Activated naive CD4-positive, alpha-beta T cell treated with anti-CD3 and anti-CD28 coated beads, Interleukin-2, amount 10 ng/mL, durations not matched to agents 7 days and 5 days (primary cell): ENCODE measurements around the gene SPDYE4.

Source experiments
- CTCF ChIA-PET: fragments of 350-600 bp; sonication (Branson Sonifier 250); formaldehyde crosslinking; loops from one replicate; lab custom pipeline; 2021; ENCODE audit warnings: antibody characterized with exemption; lab: Charles Lee
- DNase-seq: peaks from one replicate; pipeline ENCODE4 v3.0.0-alpha.2; 2020
- H3K27ac Mint-ChIP-seq: one replicate; pipeline ENCODE4 v1.8.0; 2021; ENCODE audit warnings: mild to moderate bottlenecking, moderate library complexity, mixed read lengths
- H3K27me3 Mint-ChIP-seq: one replicate; pipeline ENCODE4 v1.8.0; 2021; ENCODE audit warnings: mild to moderate bottlenecking, mixed read lengths
- H3K36me3 Mint-ChIP-seq: one replicate; pipeline ENCODE4 v1.8.0; 2021; ENCODE audit warnings: mixed read lengths
- H3K4me1 Mint-ChIP-seq: one replicate; pipeline ENCODE4 v1.8.0; 2021; ENCODE audit warnings: mixed read lengths
- H3K4me3 Mint-ChIP-seq: one replicate; pipeline ENCODE4 v1.8.0; 2021; ENCODE audit warnings: mild to moderate bottlenecking, moderate library complexity, mixed read lengths
- H3K9me3 Mint-ChIP-seq: one replicate; pipeline ENCODE4 v1.8.0; 2021; ENCODE audit warnings: mixed read lengths

SPDYE4 gene

DNA sequence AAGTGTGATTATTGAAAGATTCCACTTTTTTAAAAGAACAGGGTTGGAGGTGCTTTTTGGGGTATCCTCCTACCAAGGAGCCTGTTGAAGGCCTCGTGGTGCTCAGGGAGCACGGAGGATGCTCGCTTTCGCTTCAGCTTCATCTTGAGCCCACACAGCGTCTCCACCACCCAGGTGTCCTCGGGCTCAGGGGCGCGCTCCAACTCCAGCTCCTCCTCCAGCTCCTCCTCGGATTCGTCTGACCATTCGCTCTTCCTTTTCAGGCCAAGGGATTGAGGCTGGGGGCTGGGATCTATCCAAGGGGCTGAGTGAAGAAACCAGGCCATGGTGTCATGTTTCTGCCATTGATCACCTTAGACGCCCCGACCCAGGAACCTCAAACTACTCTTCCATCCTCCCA is 1.2 kb downstream of the SPDYE4 start:
- H3K27me3 Mint-ChIP-seq = peaks cover 42% of the 10 kb centered on the region
- no peak overlapping the region for H3K27ac Mint-ChIP-seq
- CTCF ChIA-PET = interaction anchor here (1.0 to 1.3 kb wide), 4 partner anchors 16 to 176 kb away, joined by 3 to 7 read pairs (median 4); no protein-coding TSS in a partner anchor
- no peak overlapping the region for H3K4me3 Mint-ChIP-seq
- H3K4me1 Mint-ChIP-seq = no peaks in the 10 kb centered on the region
- no peaks in the 10 kb centered on the region for H3K9me3 Mint-ChIP-seq
- no peaks in the 10 kb centered on the region for H3K36me3 Mint-ChIP-seq
- no peak for DNase-seq

DNA sequence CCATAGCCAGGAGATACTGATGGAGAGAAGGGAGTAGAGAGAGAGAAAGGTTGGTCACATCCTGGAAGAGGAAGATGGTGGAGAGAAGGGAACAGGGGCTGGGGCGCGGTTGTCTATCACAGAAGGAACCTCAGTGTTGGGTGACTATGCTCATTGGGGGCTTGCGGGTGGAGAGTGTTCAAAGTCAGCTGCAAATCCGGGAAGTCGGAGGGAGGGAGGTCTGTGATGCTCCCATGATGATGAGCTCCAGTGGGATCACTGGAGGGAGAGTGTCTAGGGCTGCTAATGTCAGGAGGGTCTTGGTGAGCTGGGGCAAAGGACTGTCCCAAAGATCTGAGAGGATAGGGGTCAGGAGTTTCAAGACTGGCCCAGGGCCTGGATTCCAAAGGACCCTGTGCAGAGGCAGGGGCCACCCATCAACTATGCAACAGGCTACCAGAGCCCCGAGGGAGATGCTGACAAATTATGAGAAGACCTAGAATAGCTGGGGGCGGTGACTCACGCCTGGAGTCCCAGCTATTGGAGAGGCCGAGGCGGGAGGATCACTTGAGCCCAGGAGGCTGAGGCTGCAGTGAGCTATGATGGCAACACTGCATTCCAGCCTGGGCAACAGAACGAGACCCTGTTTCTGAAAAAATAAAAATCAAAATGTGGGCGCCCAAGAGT is 2.6 kb downstream of the SPDYE4 start:
- no peaks in the 10 kb centered on the region for H3K9me3 Mint-ChIP-seq
- no peak overlapping the region for H3K27ac Mint-ChIP-seq
- H3K4me3 Mint-ChIP-seq = no peak overlapping the region
- no peaks in the 10 kb centered on the region for H3K4me1 Mint-ChIP-seq
- H3K36me3 Mint-ChIP-seq = no peaks in the 10 kb centered on the region
- no peak for DNase-seq
- CTCF ChIA-PET = no interaction called here
- H3K27me3 Mint-ChIP-seq = peaks cover 40% of the 10 kb centered on the region

DNA sequence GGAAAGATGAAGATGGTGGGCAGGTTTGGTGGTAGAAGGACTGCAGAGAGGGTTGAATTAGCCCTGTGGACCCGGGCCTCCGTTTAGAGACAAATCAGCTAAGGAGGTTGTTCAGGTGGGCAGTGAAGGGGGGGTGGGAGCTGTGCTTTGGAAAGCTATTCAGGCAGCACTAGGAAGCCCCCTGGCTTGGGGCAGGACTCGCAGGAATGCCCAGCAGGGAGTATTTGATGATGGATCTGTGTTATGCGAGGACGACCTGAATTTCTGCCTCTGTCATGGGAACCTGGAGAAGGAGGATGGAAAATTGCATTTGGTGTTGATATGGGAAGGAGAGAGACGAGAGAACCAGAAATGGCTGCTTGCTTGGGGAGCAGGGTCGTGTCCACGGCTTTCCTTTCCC is 3.5 kb downstream of the SPDYE4 start:
- CTCF ChIA-PET = interaction anchor here (1.0 to 1.5 kb wide), 4 partner anchors 31 to 243 kb away, joined by 3 to 6 read pairs (median 4); no protein-coding TSS in a partner anchor
- Mint-ChIP-seq H3K4me1 (no peaks in the 10 kb centered on the region), H3K9me3 (no peaks in the 10 kb centered on the region), H3K27me3 (peaks cover 33% of the 10 kb centered on the region), H3K4me3 (no peak overlapping the region), H3K36me3 (no peaks in the 10 kb centered on the region), H3K27ac (no peak overlapping the region)
- DNase-seq = no peak

DNA sequence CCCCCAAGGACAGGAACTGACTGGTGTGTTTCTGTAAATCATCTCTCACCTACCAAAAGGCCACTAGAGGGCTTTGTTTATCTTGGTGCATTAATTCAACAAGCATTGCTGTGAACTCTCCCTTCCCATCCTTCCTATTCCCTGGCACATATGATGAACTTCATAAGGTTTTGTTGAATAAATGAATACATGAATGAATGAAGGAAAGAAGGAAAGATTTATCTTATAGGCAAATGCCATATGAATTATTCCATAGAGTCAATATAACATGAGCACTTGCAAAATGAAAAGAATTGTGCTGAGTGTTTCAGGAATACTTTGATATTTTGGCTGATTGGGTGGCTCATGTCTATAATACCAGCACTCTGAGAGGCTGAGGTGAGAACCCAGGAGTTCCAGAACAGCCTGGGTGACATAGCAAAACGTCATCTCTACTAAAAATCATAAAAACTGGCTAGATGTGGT is 4.3 kb downstream of the SPDYE4 start:
- CTCF ChIA-PET = interaction anchor here (1.0 to 1.5 kb wide), 4 partner anchors 32 to 244 kb away, joined by 3 to 6 read pairs (median 4); no protein-coding TSS in a partner anchor
- no peaks in the 10 kb centered on the region for H3K9me3 Mint-ChIP-seq
- H3K4me1 Mint-ChIP-seq = no peaks in the 10 kb centered on the region
- H3K4me3 Mint-ChIP-seq = no peak overlapping the region
- DNase-seq = no peak
- no peaks in the 10 kb centered on the region for H3K36me3 Mint-ChIP-seq
- no peak overlapping the region for H3K27ac Mint-ChIP-seq
- H3K27me3 Mint-ChIP-seq = peaks cover 28% of the 10 kb centered on the region

DNA sequence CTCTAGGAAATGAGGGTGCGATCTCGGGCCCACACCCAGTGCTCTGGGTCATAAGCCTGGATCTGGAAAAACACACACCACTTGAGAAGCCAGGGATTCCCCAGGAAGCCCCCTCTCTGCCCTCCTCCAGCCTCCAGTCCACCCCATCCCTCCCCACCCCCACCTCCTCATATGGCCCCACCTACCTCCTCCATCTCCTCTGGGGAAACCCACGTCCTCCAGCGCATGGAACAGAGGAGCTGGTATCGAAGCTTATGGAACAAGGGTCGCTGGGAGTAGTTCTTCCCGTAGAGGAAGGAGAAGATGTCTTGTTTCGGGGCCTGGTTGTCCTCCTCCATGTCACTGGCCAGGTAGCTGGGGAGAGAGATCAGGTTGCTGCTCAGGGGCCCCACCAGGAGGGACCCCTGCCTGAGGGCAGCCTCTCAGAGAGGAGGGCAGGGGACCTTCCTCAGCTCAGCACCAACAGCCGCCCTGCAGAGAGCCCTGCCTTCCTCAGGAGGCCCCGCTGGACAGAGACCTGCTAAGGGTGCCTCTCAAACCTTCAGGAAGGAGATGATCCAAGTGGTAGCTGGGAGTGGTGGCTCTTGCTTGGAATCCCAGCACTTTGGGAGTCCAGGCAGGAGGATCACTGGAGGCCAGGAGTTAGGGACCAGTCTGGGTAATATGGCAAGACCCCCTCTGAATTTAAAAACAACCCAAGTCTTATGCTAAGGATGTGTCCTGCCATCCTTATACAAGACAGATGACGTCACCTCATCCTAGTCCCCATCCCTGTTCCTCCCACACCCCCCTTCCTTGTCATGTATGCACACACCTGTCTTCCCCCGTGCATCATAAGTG is 5.0 kb downstream of the SPDYE4 start:
- CTCF ChIA-PET = interaction anchor here (1.0 to 1.5 kb wide), 4 partner anchors 32 to 244 kb away, joined by 3 to 8 read pairs (median 4); no protein-coding TSS in a partner anchor
- Mint-ChIP-seq H3K27me3 (peaks cover 28% of the 10 kb centered on the region), H3K4me1 (peaks cover 1% of the 10 kb centered on the region), H3K36me3 (no peaks in the 10 kb centered on the region), H3K4me3 (no peak overlapping the region), H3K27ac (no peak overlapping the region), H3K9me3 (no peaks in the 10 kb centered on the region)
- DNase-seq = no peak

DNA sequence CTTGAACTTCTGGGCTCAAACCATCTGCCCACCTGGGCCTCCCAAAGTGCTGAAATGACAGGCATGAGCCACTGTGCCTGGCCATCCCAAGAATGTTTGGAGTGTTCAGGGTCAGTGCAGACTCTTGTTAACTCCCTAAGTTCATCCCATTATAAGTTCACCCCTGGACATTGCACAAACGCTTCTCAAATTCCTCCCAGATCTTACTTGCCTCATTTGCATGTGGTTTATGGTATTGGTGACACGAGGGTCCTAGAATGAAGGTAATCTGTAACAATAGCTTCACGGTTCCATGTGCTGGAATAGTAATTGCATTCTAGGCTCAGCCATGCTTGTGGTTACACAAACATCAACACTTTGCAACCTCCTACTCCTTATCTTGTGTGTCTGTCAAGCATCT is 8.7 kb downstream of the SPDYE4 start:
- CTCF ChIA-PET = interaction anchor here (1.0 to 3.9 kb wide), 2 partner anchors 249 to 340 kb away, joined by 3 to 12 read pairs; no protein-coding TSS in a partner anchor
- DNase-seq = no peak

DNA sequence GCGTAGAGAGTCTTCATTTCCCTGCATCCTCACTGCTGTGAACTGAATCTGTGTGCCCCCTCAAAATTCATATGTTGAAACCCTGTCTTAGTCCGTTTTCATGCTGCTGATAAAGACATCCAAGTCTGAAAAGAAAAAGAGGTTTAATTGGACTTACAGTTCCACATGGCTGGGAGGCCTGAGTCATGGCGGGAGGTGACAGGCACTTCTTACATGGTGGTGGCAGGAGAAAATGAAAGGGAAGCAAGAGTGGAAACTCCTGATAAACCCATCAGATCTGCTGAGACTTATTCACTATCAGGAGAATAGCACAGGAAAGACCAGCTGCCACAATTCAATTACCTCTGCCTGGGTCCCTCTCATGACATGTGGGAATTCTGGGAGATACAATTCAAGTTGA is 10.6 kb downstream of the SPDYE4 start:
- Mint-ChIP-seq H3K4me1 (peaks cover 23% of the 10 kb centered on the region), H3K27ac (no peak overlapping the region), H3K27me3 (peaks cover 15% of the 10 kb centered on the region), H3K9me3 (peaks cover 3% of the 10 kb centered on the region), H3K36me3 (no peaks in the 10 kb centered on the region), H3K4me3 (no peak overlapping the region)
- CTCF ChIA-PET = interaction anchor here (1.3 to 1.6 kb wide), 2 partner anchors 38 to 338 kb away, joined by 4 to 6 read pairs; no protein-coding TSS in a partner anchor
- no peak for DNase-seq

More for the DNA sequence above, 8.7 kb downstream of the SPDYE4 start:
- peaks cover 19% of the 10 kb centered on the region for H3K4me1 Mint-ChIP-seq
- no peaks in the 10 kb centered on the region for H3K36me3 Mint-ChIP-seq
- H3K27ac Mint-ChIP-seq = no peak overlapping the region
- peaks cover 15% of the 10 kb centered on the region for H3K27me3 Mint-ChIP-seq
- H3K4me3 Mint-ChIP-seq = no peak overlapping the region
- peaks cover 3% of the 10 kb centered on the region for H3K9me3 Mint-ChIP-seq

DNA sequence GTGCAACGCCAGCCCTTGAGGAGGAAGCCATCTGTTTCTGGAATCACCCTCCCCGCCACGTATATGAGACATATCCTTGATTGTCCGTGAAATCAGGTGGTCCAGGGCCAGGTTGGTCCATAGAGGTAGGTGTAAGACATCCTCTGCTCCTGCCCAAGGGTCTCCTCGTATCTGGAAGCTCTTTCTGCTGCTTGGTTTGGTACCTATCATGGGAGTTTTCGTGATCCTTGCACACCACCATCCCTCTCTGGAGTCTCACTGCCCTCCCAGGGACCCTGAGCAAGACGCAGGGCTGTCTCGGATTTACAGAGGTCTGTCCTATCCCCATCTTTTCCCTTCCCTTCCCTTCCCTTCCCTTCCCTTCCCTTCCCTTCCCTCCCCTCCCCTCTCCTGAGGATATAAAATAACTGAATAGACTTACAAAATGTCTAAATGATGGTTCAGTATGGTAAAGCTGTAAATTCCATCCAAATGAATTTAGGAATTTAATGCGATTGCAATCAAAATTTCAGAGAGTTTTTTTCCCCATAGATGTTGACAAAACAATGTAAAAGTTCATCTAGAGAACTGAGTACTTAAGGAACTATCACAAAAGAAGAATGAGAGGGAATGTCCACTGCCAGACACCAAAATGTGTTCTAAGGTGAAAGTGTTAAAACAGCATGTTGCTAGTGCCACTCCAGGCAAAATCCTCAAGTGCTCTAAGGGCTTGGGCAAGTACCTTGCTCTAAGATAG is 11.7 kb downstream of the SPDYE4 start:
- H3K4me3 Mint-ChIP-seq = peak overlapping the region; percentile 83
- peak overlapping the region; percentile 76 for H3K27ac Mint-ChIP-seq
- H3K27me3 Mint-ChIP-seq = peaks cover 11% of the 10 kb centered on the region
- CTCF ChIA-PET = interaction anchor here (0.7 to 2.0 kb wide), 12 partner anchors 15 to 673 kb away, joined by 3 to 16 read pairs (median 4); no protein-coding TSS in a partner anchor
- no peaks in the 10 kb centered on the region for H3K36me3 Mint-ChIP-seq
- peaks cover 3% of the 10 kb centered on the region for H3K9me3 Mint-ChIP-seq
- DNase-seq = no peak
- peaks cover 23% of the 10 kb centered on the region for H3K4me1 Mint-ChIP-seq

DNA sequence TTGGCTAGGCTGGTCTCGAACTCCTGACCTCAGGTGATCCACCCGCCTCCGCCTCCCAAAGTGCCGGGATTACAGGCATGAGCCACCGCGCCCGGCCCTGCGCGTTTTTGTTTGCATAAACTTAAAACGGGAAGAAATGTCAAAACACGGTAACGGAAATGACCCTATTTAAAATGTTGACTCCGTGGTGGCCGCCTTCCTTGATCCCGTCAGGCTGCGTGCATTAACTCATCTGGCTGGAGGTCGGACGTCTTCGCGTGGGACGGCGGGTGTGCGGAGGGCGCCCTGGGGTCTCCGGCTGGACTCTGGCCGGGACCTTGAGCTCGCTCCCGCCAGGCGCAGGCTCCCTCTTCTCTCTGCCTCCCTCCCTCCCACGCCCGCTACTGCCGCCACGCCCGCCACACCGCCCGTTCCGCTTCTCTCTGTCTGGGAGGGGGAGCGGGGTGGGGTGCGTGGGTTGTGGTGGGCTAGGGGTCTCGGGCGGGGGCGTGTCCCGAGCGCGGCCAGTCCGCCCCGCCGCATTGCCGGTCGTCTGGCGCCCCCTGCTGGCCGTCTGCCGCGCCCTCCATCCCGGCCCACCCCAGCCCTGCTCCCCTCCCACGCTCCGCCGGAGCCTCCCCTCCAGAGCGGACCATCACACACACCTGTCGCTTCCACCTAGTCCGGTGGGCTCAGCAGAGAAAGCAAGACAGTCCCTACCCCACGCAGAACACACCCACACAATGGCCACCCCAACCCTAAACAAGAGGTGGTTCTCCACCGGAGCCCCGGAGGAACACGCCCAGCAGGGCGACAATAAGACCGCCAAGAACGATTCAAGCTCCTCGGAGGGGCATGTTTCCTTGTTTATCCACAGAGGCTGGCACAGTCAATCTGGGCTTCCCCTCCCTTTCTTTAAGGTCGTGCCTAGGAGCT is 12.5 kb downstream of the SPDYE4 start:
- Mint-ChIP-seq H3K27me3 (peaks cover 11% of the 10 kb centered on the region), H3K36me3 (no peaks in the 10 kb centered on the region), H3K9me3 (peaks cover 3% of the 10 kb centered on the region), H3K27ac (peak overlapping the region; percentile 92), H3K4me3 (peak overlapping the region; percentile 83), H3K4me1 (peaks cover 26% of the 10 kb centered on the region)
- CTCF ChIA-PET = interaction anchor here (0.7 to 2.0 kb wide), 13 partner anchors 14 to 672 kb away, joined by 3 to 16 read pairs (median 4); no protein-coding TSS in a partner anchor
- peak; percentile 81 for DNase-seq

DNA sequence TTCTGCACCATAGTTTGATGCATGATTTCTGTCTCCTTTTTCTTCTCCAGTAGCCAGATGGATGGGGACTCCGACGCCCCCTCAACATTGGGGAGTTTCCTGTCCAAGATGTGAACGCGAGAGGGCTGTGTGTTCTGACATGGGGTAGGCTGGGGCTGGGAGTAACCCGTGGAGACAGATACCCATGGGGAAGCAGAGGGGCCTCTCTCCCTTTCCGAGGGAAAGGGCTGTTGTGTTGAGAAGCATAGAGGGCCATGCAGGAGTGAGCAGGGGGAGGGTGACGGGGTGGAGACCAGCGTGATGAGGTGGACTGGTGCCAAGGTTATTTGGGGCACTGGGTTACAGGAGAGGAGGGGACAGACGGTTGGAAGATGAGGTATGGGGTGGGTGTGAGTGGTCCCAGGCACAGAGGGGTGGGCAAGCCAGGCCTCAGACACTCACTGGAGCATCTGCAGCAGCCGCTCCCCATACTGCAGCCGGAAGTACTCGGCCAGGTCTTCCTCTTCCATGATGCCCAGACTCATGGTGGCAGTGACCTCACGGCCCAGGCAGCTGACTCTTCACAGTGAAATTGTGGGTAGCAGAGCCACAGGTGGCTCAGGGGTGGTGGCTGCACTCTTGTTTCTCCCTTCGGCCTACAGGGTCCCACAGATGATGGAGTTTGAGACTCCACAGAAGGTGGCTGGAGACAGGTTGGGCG is 14.1 kb downstream of the SPDYE4 start:
- CTCF ChIA-PET = no interaction called here
- Mint-ChIP-seq H3K4me3 (peak overlapping the region; percentile 83), H3K9me3 (peaks cover 3% of the 10 kb centered on the region), H3K27ac (peak overlapping the region; percentile 53), H3K36me3 (no peaks in the 10 kb centered on the region), H3K4me1 (peaks cover 37% of the 10 kb centered on the region), H3K27me3 (peaks cover 12% of the 10 kb centered on the region)
- no peak for DNase-seq

DNA sequence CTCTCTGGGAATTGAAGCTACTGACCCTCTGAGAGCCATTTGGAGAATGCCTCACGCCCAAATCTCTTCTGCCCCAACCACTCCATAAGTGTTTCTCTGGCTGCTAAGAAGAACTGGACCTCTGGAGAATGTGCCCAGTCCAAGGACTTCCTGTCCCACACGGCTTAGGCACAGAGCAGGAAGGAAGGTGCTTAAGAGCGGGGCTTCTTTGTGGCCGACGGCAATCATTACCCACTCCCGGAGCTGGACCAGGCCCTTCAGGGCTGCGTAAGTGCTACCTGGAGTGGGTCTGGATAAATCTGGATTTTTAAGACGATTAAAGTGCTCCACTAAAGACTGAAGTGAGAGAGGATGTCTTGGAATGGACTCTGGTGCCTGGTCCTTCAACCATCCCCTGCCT is 15.5 kb downstream of the SPDYE4 start:
- H3K4me1 Mint-ChIP-seq = peaks cover 36% of the 10 kb centered on the region
- CTCF ChIA-PET = interaction anchor here (0.8 kb wide), 1 partner anchor 334 kb away, joined by 3 read pairs; no protein-coding TSS in a partner anchor

DNA sequence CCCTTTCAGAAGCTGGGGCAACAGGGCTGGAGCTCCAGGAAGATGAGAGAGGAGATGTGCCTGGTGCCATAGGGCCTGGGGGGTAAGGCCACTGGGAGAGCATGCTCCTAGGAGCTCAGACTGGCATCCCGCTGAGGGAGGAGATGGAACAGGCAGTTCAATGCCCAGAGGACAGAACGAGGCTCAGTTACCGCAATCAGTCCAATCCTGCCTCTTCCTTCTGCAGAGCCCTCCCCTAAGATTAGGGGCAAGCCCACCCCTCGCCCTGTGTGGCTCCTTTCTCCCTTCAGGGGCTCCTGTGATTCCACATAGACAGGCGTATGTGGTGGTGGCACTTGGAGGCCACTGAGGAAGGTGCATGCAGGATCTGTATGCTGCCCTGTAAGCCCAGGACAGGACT is 16.1 kb downstream of the SPDYE4 start:
- no peak overlapping the region for H3K27ac Mint-ChIP-seq
- peaks cover 13% of the 10 kb centered on the region for H3K27me3 Mint-ChIP-seq
- CTCF ChIA-PET = interaction anchor here (0.8 to 0.9 kb wide), 2 partner anchors 332 to 333 kb away, joined by 3 read pairs; no protein-coding TSS in a partner anchor
- no peaks in the 10 kb centered on the region for H3K9me3 Mint-ChIP-seq
- H3K4me1 Mint-ChIP-seq = peaks cover 34% of the 10 kb centered on the region
- H3K36me3 Mint-ChIP-seq = no peaks in the 10 kb centered on the region
- no peak for DNase-seq
- no peak overlapping the region for H3K4me3 Mint-ChIP-seq

More for the DNA sequence above, 15.5 kb downstream of the SPDYE4 start:
- no peak overlapping the region for H3K4me3 Mint-ChIP-seq
- H3K27me3 Mint-ChIP-seq = peaks cover 16% of the 10 kb centered on the region
- no peaks in the 10 kb centered on the region for H3K36me3 Mint-ChIP-seq
- no peak overlapping the region for H3K27ac Mint-ChIP-seq
- no peak for DNase-seq
- H3K9me3 Mint-ChIP-seq = peaks cover 2% of the 10 kb centered on the region
